NCI-H1930 (cell line): ENCODE results near the gene SLC5A12.

Source experiments
- DNase-seq, 2 experiments: peaks; one replicate each; lab custom pipeline; 2025; lab: John Stamatoyannopoulos, UW

SLC5A12 gene

GRCh38 chr11:26719289-26719973 is 2.4 kb downstream of the SLC5A12 start:
- no peak for DNase-seq

- no peak for DNase-seq
Observed at GRCh38 chr11:26717771-26718170, 4.1 kb downstream of the SLC5A12 start.

GRCh38 chr11:26715133-26715532 is 6.7 kb downstream of the SLC5A12 start:
- DNase-seq = no peak

GRCh38 chr11:26712497-26712896 is 9.4 kb downstream of the SLC5A12 start:
- no peak for DNase-seq

GRCh38 chr11:26710489-26710888 is 11.4 kb downstream of the SLC5A12 start:
- DNase-seq = no peak

- DNase-seq = no peak
Observed at GRCh38 chr11:26708736-26709456, 13.0 kb downstream of the SLC5A12 start.

GRCh38 chr11:26706181-26706580 is 15.7 kb downstream of the SLC5A12 start:
- DNase-seq = no peak

GRCh38 chr11:26704249-26704648 is 17.6 kb downstream of the SLC5A12 start:
- no peak for DNase-seq

- DNase-seq = no peak
Observed at GRCh38 chr11:26703411-26704191, 18.3 kb downstream of the SLC5A12 start.

GRCh38 chr11:26702406-26702805 is 19.5 kb downstream of the SLC5A12 start:
- no peak for DNase-seq

- DNase-seq = no peak
Observed at GRCh38 chr11:26700574-26701235, 21.2 kb downstream of the SLC5A12 start.

GRCh38 chr11:26698224-26698623 is 23.6 kb downstream of the SLC5A12 start:
- DNase-seq = no peak

- peak; percentile 26 to 76 for DNase-seq
Observed at GRCh38 chr11:26696330-26696729, 25.5 kb downstream of the SLC5A12 start.

GRCh38 chr11:26688701-26689100 is 33.2 kb downstream of the SLC5A12 start:
- no peak for DNase-seq

- DNase-seq = no peak
Observed at GRCh38 chr11:26687351-26687750, 34.5 kb downstream of the SLC5A12 start.

GRCh38 chr11:26677566-26677965 is 44.3 kb downstream of the SLC5A12 start:
- no peak for DNase-seq

- no peak for DNase-seq
Observed at GRCh38 chr11:26676641-26677040, 45.2 kb downstream of the SLC5A12 start.

- no peak for DNase-seq
Observed at GRCh38 chr11:26675233-26675928, 46.5 kb downstream of the SLC5A12 start.

GRCh38 chr11:26665946-26666345 is 55.9 kb downstream of the SLC5A12 start:
- no peak for DNase-seq

- no peak for DNase-seq
Observed at GRCh38 chr11:26665036-26665435, 56.8 kb downstream of the SLC5A12 start.

- DNase-seq = no peak
Observed at GRCh38 chr11:26662916-26663315, 58.9 kb downstream of the SLC5A12 start.

GRCh38 chr11:26655287-26655686 is 66.6 kb downstream of the SLC5A12 start:
- DNase-seq = no peak
